Activated CD4-positive, CD25-positive, alpha-beta regulatory T cell treated with anti-CD3 and anti-CD28 coated beads, Interleukin-2, amount 50 U/mL, for 24 hours (primary cell): ENCODE results near the gene RAB19.
A peak's percentile ranks its signal among the peaks of the same experiment; 100 is the strongest.

Experiments
- ATAC-seq, 2 donors: fragments of 150-1000 bp; cut with Tn5 transposase; one replicate each; pipeline ENCODE4 v1.10.0; 2021; ENCODE audit warnings: mild to moderate bottlenecking in 1 of 2, moderate library complexity in 1 of 2

The RAB19 gene

DNA sequence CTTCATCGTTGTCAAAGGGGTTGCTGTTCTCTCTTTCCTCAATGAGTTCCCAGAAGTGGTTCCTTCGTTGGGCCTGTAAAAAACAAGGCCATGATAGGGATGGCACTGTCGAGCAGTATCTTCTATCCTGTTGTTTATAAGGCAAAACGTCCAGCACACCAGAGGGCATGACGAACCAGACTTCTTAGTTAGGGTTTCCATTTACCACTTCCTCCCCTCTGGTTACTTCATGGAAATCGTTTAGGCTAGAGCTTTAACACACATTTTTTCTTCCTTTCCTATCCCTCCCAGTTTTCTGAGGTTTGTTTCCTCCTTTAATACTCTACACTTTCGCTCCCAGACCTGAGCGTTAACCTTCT is 50.8 kb downstream of the RAB19 start:
- ATAC-seq = peak in 1 of 2 donors; percentile 38

GRCh38 chr7:140455743-140456142 is 51.9 kb downstream of the RAB19 start:
- no peak for ATAC-seq

GRCh38 chr7:140456551-140457051 is 52.7 kb downstream of the RAB19 start:
- no peak for ATAC-seq

- ATAC-seq = no peak
These were observed 54.3 kb downstream of the RAB19 start for GRCh38 chr7:140458201-140458600.

DNA sequence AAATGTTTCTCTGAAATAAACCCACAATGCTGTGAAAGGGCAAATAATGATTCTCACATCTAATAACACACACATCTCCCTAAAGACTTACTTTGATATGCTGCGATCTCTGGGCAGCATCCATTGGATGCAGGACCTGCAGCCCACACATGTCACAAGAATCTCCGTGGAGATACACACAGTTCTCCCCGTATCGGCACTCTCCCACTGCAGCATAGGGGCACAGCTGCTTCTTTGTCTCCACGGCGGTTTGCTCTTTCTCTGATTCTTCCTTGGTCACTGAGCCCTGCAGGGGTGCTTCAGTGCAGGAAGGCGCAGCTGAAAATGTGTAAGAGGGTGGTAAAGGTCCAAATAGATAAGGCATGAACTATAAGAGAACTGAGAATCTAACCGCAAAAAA is 55.1 kb downstream of the RAB19 start:
- ATAC-seq = no peak

GRCh38 chr7:140463111-140463510 is 59.3 kb downstream of the RAB19 start:
- peak in 1 of 2 donors; percentile 36 for ATAC-seq

DNA sequence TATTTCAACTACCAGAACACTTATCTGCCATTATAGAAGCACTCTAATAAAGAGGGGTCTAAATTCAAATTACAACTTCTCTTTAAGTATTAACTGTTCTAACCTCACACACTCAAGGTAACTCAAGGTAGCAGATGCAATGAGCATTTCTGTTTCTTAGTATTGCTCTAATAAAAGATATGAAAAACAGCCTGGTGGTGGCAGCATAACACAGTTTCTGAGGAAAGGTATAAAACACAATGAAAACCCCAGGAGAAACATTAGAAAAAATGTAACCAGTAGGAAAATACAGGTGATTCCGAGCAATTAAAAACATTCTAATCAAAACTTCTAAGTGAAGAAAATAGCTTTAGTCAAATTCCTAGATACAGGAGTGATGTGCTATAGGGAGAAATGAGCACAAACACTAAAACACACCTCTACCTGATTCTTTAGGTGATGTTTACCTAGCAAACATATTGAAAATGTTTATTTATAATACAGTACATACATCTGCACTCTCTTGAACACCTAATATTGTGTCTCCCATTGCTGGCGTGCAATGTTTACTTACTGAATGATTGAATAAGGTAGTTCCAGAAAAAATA is 72.0 kb downstream of the RAB19 start:
- no peak for ATAC-seq

DNA sequence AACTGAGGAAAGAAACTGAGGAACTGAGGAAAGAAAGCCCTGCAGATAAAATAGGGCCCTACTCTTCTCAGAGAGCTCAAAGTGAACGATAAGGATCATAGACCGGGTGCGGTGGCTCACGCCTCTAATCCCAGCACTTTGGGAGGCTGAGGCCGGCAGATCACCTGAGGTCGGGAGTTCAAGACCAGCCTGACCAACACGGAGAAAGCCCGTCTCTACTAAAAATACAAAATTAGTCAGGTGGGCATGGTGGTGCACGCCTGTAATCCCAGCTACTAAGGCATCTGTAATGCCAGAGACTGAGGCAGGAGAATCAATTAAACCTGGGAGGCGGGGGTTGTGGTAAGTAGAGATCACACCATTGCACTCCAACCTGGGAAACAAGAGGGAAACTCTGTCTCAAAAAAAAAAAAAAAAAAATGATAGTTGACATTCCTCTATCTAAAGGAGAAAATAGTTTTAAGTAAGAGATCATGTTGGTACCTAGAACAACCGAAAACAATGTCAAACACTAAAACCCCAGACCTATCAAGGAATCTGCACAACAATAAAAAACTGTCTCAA is 72.9 kb downstream of the RAB19 start:
- no peak for ATAC-seq
